K562 (cell line): ENCODE measurements around the gene PRTFDC1. TPM values are rescaled to one million over a fixed set of nuclear protein-coding genes. Genes with fewer than 3 reads are reported as not detected.

Experiments used
- ATAC-seq: fragments of 200-7000 bp; cut with Tn5 transposase; 3 replicates; pipeline ENCODE4 v1.9.1; 2020; ENCODE audit warnings: moderate library complexity
- BruUV-seq: library from RNA; stranded (reverse); fragments of 400-500 nt; replicated peaks from 2 replicates; lab custom pipeline; 2021; lab: Mats Ljungman, UMichigan
- CTCF ChIA-PET: fragments of 300-600 bp; formaldehyde crosslinking; extraction: SDS; loops from one replicate; lab custom pipeline; 2021; ENCODE audit warnings: low intra/inter-chr PET ratio; lab: Yijun Ruan, JAX
- POLR2A ChIA-PET: fragments of 300-600, 350-650 bp; sonication (Branson Sonifier 250); formaldehyde crosslinking; extraction: SDS; loops from one replicate; lab custom pipeline; 2021; ENCODE audit warnings: antibody characterized with exemption, inconsistent platforms; lab: Yijun Ruan, JAX
- DNase-seq, 4 experiments: peaks; one replicate each; pipeline versions ENCODE4 v3.0.0 to v3.0.0-alpha.2; 2011 to 2018; ENCODE audit warnings: low spot score in 3 of 4, mixed read lengths in 3 of 4; ENCODE audit errors: extremely low read depth in 1 of 4
- FAIRE-seq: peaks from 2 replicates; lab custom pipeline; 2011; peaks lifted over from hg19 to GRCh38; lab: Jason Lieb, UNC
- H2AFZ ChIP-seq: 2 replicates; pipeline ENCODE4 v1.6.0; 2011; ENCODE audit warnings: low read depth, low read length, control low read depth, inconsistent platforms
- H3K27ac ChIP-seq: fragments of 200-600 bp; 3 replicates; pipeline ENCODE4 v1.8.0; 2011; ENCODE audit warnings: low read depth, mild to moderate bottlenecking, control low read depth, inconsistent platforms, low read length, moderate library complexity, mixed read lengths; ENCODE audit errors: extremely low read depth
- H3K27me3 ChIP-seq, 2 experiments: fragments of 300-600 bp in 1 of 2; 2 replicates in 1 of 2; 3 replicates in 1 of 2; pipeline versions ENCODE4 v1.6.0 to v1.8.0; 2011; ENCODE audit warnings: inconsistent platforms in 2 of 2, low read length in 2 of 2, mild to moderate bottlenecking in 1 of 2, mixed read lengths in 1 of 2, moderate library complexity in 1 of 2; ENCODE audit not compliant: control insufficient read depth in 2 of 2, insufficient read depth in 2 of 2
- H3K36me3 ChIP-seq: fragments of 300-600 bp; 3 replicates; pipeline ENCODE4 v1.8.0; 2011; ENCODE audit warnings: mild to moderate bottlenecking, low read length, inconsistent platforms; ENCODE audit not compliant: control insufficient read depth, insufficient read depth
- H3K4me1 ChIP-seq, 2 experiments: fragments of 200-600 bp in 1 of 2; replicated peaks in 1 of 2; 2 replicates in 1 of 2; 3 replicates in 1 of 2; pipeline versions ENCODE4 v1.5.1 to v1.8.0; 2011; ENCODE audit warnings: inconsistent platforms in 2 of 2, low read length in 2 of 2, mild to moderate bottlenecking in 1 of 2, mixed read lengths in 1 of 2, moderate library complexity in 1 of 2; ENCODE audit not compliant: control insufficient read depth in 2 of 2, insufficient read depth in 2 of 2
- H3K4me2 ChIP-seq: 2 replicates; pipeline ENCODE4 v1.6.1; 2011; ENCODE audit warnings: low read length, control low read depth, inconsistent platforms, mixed read lengths; ENCODE audit not compliant: insufficient read depth
- H3K4me3 ChIP-seq: fragments of 200-600 bp; sonication (generic), shearing (Covaris generic); 2 replicates; pipeline ENCODE4 v1.5.1; 2016; ENCODE audit warnings: control low read depth, inconsistent platforms
- H3K79me2 ChIP-seq: fragments of 200-600 bp; 3 replicates; pipeline ENCODE4 v1.8.0; 2011; ENCODE audit warnings: low read length, inconsistent platforms; ENCODE audit not compliant: control insufficient read depth, insufficient read depth
- H3K9ac ChIP-seq, 2 experiments: 2 replicates each; pipeline versions ENCODE4 v1.6.0 to v1.6.1; 2011; ENCODE audit warnings: low read depth in 2 of 2, low read length in 2 of 2, control low read depth in 1 of 2, inconsistent platforms in 1 of 2, mild to moderate bottlenecking in 1 of 2, mixed read lengths in 1 of 2; ENCODE audit not compliant: insufficient read depth in 1 of 2
- H3K9me1 ChIP-seq: one replicate; pipeline ENCODE4 v1.6.0; 2011; ENCODE audit warnings: inconsistent platforms, mild to moderate bottlenecking, low read length, moderate library complexity; ENCODE audit not compliant: control insufficient read depth, insufficient read depth
- H3K9me3 ChIP-seq: replicated peaks from 2 replicates; pipeline ENCODE4 v1.5.1; 2011; ENCODE audit warnings: low read depth, low read length, inconsistent platforms; ENCODE audit not compliant: control insufficient read depth, insufficient read depth
- H4K20me1 ChIP-seq: replicated peaks from 2 replicates; pipeline ENCODE4 v1.6.1; 2011; ENCODE audit warnings: low read length, inconsistent platforms, mixed read lengths; ENCODE audit not compliant: control insufficient read depth, insufficient read depth
- ZNF592 ChIP-seq: fragments of 450-650 bp; IDR thresholded peaks from 2 replicates; pipeline ENCODE4 v1.6.1; 2017; ENCODE audit warnings: antibody characterized with exemption, mild to moderate bottlenecking
- ZNF695 ChIP-seq: fragments of 450-650 bp; formaldehyde crosslinking; IDR thresholded peaks from 2 replicates; pipeline ENCODE4 v1.4.0; 2020; ENCODE audit warnings: mild to moderate bottlenecking, moderate library complexity
- WGBS: fragments of 100-300 bp; shearing (Covaris generic); methylation state at CpG from one replicate; pipeline ENCODE4 v1.1.6; 2016; ENCODE audit warnings: low coverage, mixed read lengths; ENCODE audit not compliant: insufficient coverage; ENCODE audit errors: missing lambda C conversion rate; 5-methylcytosine and 5-hydroxymethylcytosine counted together
- in situ Hi-C: fragments of 300-500 bp; cut with MboI; formaldehyde crosslinking; loops from 4 replicates; pipeline ENCODE4 v1.15.0; 2018; ENCODE audit warnings: inconsistent platforms, mixed read lengths
- intact Hi-C: fragments of 100-400 bp; cut with micrococcal nuclease; formaldehyde crosslinking; loops from 2 replicates; pipeline ENCODE4 v1.14.2; 2022
- polyA plus RNA-seq, 8 experiments: library from polyadenylated mRNA; depleted of rRNA in 4 of 8; stranded (reverse) in 5 of 8; unstranded in 3 of 8; fragments of >200 nt; fragmentation: Nextera tagmentation in 2 of 8; fragmentation: Illumina TruSeq in 1 of 8; extraction: Ambion mirVana in 2 of 8; extraction: Trizol in 1 of 8; gene quantifications; 2 replicates each; pipeline versions ENCODE4 v1.2.1 to v1.2.3, GENCODE V29; 2011 to 2014; ENCODE audit warnings: inconsistent platforms in 1 of 8, missing spikeins in 1 of 8
- total RNA-seq, 7 experiments: library from RNA; depleted of rRNA in 6 of 7; stranded (reverse); fragments of >200 nt in 6 of 7; fragmentation: Illumina TruSeq in 2 of 7; extraction: Trizol in 2 of 7; gene quantifications; 2 replicates each; pipeline versions ENCODE4 v1.2.1 to v1.2.3, GENCODE V29; 2011 to 2021; ENCODE audit warnings: low replicate concordance in 1 of 7

The PRTFDC1 gene
- total and polyA plus RNA-seq, 9 of the 15 experiments (the other 6 are each of a cell fraction or from before 2014, with no cell fraction given): 7.0 to 27.6 (median 10.0) TPM

DNA sequence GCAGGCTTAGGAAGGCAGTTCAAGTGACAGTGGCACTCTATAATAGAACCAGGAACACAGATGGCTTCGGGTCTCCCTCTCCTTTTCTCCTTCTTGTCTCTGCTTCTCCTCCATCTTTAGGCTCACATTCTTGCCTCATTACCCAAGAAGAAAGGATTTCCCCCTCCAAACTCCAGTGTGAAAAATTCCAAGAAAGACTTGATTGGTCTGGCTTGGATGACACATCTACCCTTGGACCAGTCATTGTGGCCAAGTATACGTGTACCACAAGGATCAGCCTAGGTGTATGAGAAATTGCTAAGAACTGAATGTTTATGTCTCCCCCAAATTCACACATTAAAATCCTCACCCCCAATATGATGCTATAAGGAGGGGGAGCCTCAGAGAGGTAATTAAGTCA lies 53.9 kb downstream of the PRTFDC1 start:
- no TSS peak for BruUV-seq
- Histone ChIP-seq H3K4me1 (peaks cover 17 to 62% of the 10 kb centered on the region in 2 experiments), H4K20me1 (no peaks in the 10 kb centered on the region), H3K27me3 (no peaks in the 10 kb centered on the region), H3K9me3 (no peaks in the 10 kb centered on the region), H2AFZ (peak overlapping the region; percentile 59; the same call in 1 of the 2 replicates), H3K27ac (peak overlapping the region; percentile 43; the same call in 2 of the 3 replicates), H3K36me3 (no peaks in the 10 kb centered on the region), H3K9ac (no peak overlapping the region), H3K79me2 (no peaks in the 10 kb centered on the region), H3K4me2 (no peak overlapping the region), H3K9me1 (no peaks in the 10 kb centered on the region), H3K4me3 (no peak overlapping the region)
- WGBS: 56% methylated on average over 1 of the region's 2 CpGs
- POLR2A ChIA-PET: no interaction called here
- TF ChIP-seq ZNF592 (peak; percentile 54; the same call in 1 of the 2 replicates), ZNF695 (CRISPR knock-in tag) (no peak)
- in situ Hi-C loops (no loop called here), intact Hi-C loops (no loop called here)
- CTCF ChIA-PET: no interaction called here
- FAIRE-seq (no peak), ATAC-seq (no peak), DNase-seq (no peak)
